GM12878 (cell line): Measurements from ENCODE around the gene PLCG2. TPM values are rescaled to one million over a fixed set of nuclear protein-coding genes. Genes with fewer than 3 reads are reported as not detected.

Experiments
- ATF2 ChIP-seq: IDR thresholded peaks from 2 replicates; pipeline ENCODE4 v1.6.1; 2012; ENCODE audit warnings: low read length, inconsistent platforms
- BCL11A ChIP-seq: IDR thresholded peaks from 2 replicates; pipeline ENCODE4 v1.6.1; 2011; ENCODE audit warnings: low read depth, low read length
- CBX5 ChIP-seq: sonication (generic); IDR thresholded peaks from 2 replicates; pipeline ENCODE4 v1.6.1; 2016; ENCODE audit warnings: low read depth, moderate library complexity, mild to moderate bottlenecking, inconsistent platforms
- CHD2 ChIP-seq: IDR thresholded peaks from 2 replicates; pipeline ENCODE4 v1.6.1; 2011; ENCODE audit warnings: low read depth, low read length, improper control_type of control experiment, borderline replicate concordance
- E2F8 ChIP-seq: fragments of 450-650 bp; IDR thresholded peaks from 2 replicates; pipeline ENCODE4 v1.6.1; 2018; ENCODE audit warnings: mild to moderate bottlenecking, low read depth, moderate library complexity; ENCODE audit not compliant: partially characterized antibody
- IKZF2 ChIP-seq, 2 experiments: fragments of 450-650 bp; IDR thresholded peaks; 2 replicates each; pipeline ENCODE4 v1.6.1; 2017; ENCODE audit warnings: mild to moderate bottlenecking in 2 of 2, moderate library complexity in 2 of 2
- MYC ChIP-seq: IDR thresholded peaks from 2 replicates; pipeline ENCODE4 v1.6.1; 2011; ENCODE audit warnings: mild to moderate bottlenecking, low read length, moderate library complexity, inconsistent platforms; ENCODE audit not compliant: insufficient read depth, insufficient replicate concordance, insufficient read length, severe bottlenecking
- NFIC ChIP-seq: IDR thresholded peaks from 2 replicates; pipeline ENCODE4 v1.6.1; 2012; ENCODE audit warnings: low read depth, mild to moderate bottlenecking, inconsistent platforms, low read length, moderate library complexity
- PAX5 ChIP-seq: IDR thresholded peaks from 2 replicates; pipeline ENCODE4 v1.6.1; 2011; ENCODE audit warnings: low read depth, low read length, borderline replicate concordance
- PRDM15 ChIP-seq: fragments of 450-650 bp; formaldehyde crosslinking; IDR thresholded peaks from 2 replicates; pipeline ENCODE4 v1.4.0; 2020; ENCODE audit warnings: mild to moderate bottlenecking, moderate library complexity
- REST ChIP-seq: IDR thresholded peaks from 2 replicates; pipeline ENCODE4 v1.6.1; 2012; ENCODE audit warnings: mild to moderate bottlenecking, low read depth, low read length
- RUNX3 ChIP-seq: IDR thresholded peaks from 2 replicates; pipeline ENCODE4 v1.6.1; 2012; ENCODE audit warnings: low read length, inconsistent platforms
- ZNF207 ChIP-seq: fragments of 450-650 bp; IDR thresholded peaks from 2 replicates; pipeline ENCODE4 v1.6.1; 2014; ENCODE audit warnings: antibody characterized with exemption, mild to moderate bottlenecking, borderline replicate concordance
- ZNF592 ChIP-seq: fragments of 450-650 bp; IDR thresholded peaks from 2 replicates; pipeline ENCODE4 v1.6.1; 2017; ENCODE audit warnings: mild to moderate bottlenecking, moderate library complexity
- polyA plus RNA-seq, 11 experiments: library from polyadenylated mRNA; depleted of rRNA in 4 of 11; unstranded in 6 of 11; stranded (reverse) in 5 of 11; fragments of >200 nt; fragmentation: Nextera tagmentation in 4 of 11; fragmentation: Illumina TruSeq in 1 of 11; extraction: Ambion mirVana in 4 of 11; extraction: Trizol in 1 of 11; gene quantifications; 1 replicate in 1 of 11; 2 replicates in 10 of 11; pipeline versions ENCODE4 v1.2.1 to v1.2.3, GENCODE V29; 2011 to 2016; ENCODE audit warnings: inconsistent platforms in 2 of 11, missing spikeins in 2 of 11, low read depth in 1 of 11
- total RNA-seq, 4 experiments: library from RNA; depleted of rRNA in 3 of 4; stranded (reverse); fragments of >200 nt in 3 of 4; fragmentation: Illumina TruSeq in 1 of 4; extraction: Trizol in 1 of 4; gene quantifications; 2 replicates each; pipeline versions ENCODE4 v1.2.1 to v1.2.3, GENCODE V29; 2013 to 2021

Gene PLCG2
- total and polyA plus RNA-seq, 10 of the 15 experiments (the other 5 are each of a cell fraction or from before 2014, with no cell fraction given), result 47.6 to 256 (median 149) TPM

GRCh38 chr16:81841722-81842121 lies 62.6 kb downstream of the PLCG2 start (continued):
- TF ChIP-seq ZNF592, result no peak
- TF ChIP-seq ATF2, result no peak; the same call in 1 of the 2 replicates
- 0 out of 2 replicates have a peak, but pooled peaks have one; percentile 24 for TF ChIP-seq PAX5
- TF ChIP-seq CBX5, result 0 out of 2 replicates have a peak, but pooled peaks have one; percentile 21
- TF ChIP-seq E2F8, result no peak
- TF ChIP-seq PRDM15 (CRISPR knock-in tag), result no peak
- TF ChIP-seq REST, result no peak
- TF ChIP-seq BCL11A, result no peak
- no peak; the same call in 1 of the 2 replicates for TF ChIP-seq NFIC
- peak in 1 of 2 experiments; percentile 42; a peak in 3 of 4 replicates for TF ChIP-seq IKZF2 (IDR thresholded peaks at IDR 0.05)
- no peak for TF ChIP-seq CHD2
- no peak for TF ChIP-seq MYC
- peak; percentile 83 for TF ChIP-seq RUNX3
- no peak for TF ChIP-seq ZNF207
